ENCODE results near the gene LCT.
"Not testable (repeated sequence)": the region's sequence is repeated elsewhere in the genome, so short reads cannot be mapped to it uniquely, and the experiment has no call there.

The LCT gene

GRCh38 chr2:135831180-135831812 is 5.7 kb downstream of the LCT start:
- DNase-seq, result no peak

DNA sequence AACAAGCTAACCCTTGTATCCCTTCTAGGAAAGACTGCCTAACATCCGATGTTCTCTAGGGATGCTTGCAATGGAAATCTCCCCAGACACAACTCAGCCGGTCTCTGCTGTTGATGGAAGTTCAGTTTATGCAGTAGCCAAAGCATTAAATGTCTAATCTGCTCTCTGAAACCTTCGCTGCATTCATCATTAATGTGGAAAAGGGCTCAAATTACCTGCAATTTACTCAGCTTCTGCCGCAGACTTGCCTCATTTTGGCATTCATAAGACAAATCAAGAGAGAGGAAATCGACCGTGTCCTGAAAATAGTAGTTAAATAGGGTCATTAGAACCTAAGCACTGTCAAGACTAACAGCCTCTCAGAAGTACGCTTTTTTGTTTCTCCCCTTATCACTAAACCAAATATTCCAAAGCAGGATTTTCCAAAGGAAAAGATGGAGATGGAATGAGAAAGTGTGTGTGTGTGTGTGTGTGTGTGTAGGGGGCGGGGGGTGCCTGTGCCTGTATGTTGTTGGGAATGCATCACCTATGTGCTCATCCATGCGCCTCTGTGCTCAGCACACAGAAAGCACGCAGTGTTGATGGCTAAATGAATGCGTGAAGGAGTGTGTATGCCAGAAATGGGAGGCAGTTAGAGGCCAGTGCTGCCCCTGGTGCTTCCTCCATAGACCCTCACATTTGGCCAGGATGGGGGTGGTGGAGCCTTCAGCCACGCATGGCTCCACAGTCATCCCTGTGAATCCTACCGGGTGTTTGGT is 7.4 kb downstream of the LCT start:
- DNase-seq, result no peak

DNA sequence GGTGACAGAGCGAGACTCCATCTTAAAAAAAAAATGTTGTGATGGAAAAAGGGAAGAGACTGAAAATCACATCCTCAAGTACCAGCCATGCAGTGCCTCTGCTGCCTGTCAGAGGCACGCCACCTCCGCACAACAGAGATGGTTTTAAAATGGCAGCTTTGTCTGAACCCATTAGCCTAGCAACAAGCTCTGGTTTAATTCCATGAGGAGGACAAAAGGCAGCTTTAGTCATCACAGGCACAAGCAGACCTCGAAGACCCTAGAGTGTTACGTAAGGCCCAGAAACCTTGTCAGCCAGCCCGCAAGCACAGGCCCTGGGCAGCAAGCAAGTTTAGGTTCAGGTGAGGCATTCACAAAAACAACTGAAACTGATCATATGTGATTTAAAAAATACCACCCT is 10.4 kb downstream of the LCT start:
- DNase-seq, result no peak

DNA sequence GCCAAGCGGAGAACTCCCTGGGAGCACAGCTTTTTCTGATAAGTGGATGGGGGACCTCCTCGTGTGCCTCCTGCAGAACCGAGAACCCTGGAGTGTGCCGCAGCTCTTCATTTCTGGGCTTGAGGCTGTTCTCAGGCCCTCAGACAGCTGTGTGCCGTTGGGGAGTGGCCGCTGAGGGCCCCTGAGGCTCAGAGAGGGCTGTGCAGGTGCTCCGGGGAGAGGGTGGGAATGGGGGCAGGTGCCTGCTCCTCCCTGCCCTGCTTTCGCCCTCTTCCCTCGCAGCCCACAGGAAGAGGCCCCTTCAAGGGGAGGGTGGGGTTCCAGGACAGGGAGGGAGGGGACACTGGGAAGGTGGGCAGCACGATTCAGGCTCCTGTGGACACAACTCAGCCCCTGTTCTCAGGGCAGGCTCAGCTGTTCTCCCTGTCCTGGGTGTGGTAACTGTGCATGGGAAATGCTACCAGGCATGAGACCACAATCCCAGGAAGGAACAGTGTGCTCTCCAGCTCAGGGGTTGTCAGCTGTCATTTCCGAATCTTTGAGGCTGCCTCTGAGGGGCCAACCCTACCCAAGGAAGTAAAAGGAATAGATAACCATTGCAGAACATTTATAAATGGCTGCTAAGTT is 11.3 kb downstream of the LCT start:
- no peak for DNase-seq

DNA sequence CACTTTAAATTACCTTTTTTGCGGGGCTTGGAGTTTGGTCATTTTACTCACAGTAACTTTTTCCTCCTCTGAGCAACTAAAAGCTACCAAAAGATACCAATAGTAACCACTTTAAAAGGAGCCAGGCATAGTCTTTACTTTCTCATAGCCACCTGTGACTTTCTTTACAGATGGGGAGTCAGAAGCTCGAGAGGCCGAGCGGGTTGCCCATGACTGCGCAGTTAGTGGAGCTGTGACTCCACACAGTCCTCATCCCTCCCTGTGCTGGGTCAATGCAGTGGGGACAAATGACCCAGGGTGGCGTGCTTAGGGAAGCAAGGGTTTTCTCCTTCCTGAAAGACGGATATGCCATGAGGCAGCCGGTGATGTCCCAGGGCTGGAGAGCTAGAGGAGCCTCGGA is 11.9 kb downstream of the LCT start:
- no peak for DNase-seq

DNA sequence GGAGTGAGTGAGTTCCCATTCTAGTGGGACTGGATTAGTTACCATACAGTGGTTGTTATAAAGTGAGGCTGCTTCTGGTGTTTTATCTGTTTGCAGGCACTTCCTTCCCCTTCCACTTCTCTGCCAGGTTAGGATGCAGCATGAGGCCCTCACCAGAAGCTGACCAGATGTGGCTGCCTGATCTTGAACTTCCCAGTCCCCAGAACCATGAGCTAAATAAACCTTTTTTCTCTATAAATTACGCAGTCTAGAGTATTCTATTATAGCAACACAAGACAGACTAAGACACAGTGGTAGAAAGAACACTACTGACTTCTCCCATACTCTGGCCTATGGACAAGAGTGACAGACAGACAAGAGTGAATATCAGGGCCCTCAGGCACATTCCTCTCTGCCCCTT is 14.1 kb downstream of the LCT start:
- DNase-seq, result no peak

GRCh38 chr2:135821190-135821589 is 15.8 kb downstream of the LCT start:
- DNase-seq, result no peak

DNA sequence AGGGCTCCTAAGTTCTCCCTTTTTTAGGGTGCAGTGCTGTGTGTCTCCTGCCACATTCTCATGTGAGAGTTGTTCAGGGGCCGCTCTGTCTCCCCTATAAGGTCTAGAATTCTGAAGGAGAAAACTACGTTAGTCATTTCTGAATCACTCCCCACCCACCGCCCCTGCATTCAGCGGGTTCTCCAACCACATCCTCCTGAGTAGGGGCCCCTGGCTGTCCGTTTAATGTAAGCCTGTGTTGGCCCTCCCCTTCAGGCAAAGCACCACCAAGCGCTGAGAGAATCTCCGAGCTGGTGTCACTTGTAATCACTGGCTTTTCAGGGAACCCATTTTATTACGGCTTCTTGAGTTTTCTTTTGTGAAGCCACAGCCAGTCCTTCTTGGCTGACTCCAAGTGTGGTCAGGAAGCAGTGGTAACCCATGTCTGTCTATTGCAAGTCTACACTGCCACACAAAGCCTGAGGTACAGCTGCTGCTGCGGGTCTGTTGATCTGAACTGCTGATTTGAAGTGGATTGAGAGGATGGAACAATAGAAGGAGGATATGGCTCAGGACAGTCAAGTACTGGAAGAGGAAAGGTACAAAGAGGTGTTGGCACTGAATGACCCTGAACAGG is 16.9 kb downstream of the LCT start:
- peak; percentile 65 for DNase-seq

DNA sequence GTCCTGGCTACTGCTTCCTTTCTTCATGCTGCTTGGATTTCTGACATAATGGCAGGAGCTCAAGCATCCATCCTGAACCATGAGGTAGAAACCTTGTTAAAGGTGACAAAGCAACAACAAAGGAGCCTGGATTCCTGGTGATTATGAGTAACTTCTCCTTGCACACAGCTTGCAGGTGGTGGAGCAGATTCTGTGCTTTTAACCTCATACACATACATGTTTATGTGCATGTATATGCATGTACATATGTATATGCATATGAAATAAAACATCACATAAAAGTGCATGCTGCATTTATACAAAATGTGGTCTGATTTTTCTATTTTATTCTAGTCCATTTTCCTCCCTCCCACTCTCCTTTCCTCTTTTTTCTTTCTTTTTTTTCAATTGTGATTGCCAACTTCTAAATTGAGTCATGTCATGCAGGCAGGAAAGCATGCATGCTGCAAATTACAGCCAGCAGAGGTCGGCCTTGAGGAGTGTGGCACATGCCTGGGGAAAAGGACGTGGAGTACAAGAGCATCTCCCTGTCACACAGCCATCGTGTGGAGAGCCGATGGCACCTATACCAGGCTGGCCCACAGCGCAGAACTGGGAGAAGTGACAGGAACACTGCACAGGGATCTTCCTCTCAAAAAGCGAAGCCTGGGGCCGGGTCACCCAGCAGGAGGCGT is 17.9 kb downstream of the LCT start:
- peak; percentile 39 for DNase-seq

DNA sequence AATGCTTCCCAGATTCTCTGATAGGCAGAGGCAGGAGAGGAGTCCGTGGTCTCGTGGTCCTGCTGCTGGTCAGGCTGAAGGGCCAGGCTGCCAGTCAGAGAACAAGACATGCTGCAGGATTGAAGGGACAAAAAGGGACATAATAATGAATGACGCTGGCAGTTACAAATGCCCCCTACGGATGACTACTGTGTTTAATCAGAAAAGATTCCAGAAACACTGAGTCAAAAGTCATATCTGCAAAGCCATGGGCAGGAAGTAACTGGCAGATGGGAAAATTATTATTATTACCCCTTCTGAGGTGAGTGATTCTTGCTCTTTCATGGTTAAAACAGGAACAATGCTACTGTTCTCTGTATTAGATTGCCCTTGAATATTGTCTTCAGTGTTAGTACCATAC is 19.0 kb downstream of the LCT start:
- DNase-seq, result no peak

DNA sequence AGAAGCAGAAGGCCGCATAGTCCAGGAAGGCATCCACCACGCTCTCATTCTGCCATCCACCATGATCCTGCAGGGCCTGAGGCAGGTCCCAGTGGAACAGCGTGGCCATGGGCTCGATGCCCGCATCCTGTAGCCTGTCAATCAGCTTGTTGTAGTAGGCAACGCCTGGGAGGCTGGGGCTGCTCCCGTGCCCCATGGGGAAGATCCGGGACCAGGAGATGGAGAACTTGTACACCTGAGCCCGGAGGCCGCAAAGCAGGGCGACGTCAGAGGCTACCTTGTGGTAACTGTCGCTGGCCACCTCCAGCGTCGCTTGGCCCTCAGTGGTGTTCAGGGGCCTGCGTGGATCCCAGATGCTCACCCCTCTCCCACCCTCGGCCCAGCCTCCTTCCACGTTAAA is 19.5 kb downstream of the LCT start:
- DNase-seq, result no peak

DNA sequence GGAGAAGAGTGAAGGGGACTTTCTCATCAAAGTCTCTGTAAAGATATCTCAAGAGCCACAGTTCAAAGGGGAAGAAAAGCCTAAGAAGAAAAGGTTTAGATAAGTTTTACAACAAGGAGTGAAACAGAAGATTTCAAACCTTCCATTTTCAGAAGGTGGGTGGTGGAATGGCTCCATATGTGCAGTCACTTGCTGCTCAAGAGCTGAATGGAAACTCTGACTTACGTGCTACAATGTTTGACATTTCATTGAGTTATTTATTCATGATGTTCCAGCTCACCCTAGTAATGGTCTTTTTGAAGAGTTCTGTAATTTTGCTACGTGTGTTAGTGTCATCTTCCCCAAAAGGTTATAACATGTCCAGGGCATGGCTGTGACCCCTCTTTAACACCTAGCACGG is 21.7 kb downstream of the LCT start:
- DNase-seq, result no peak

DNA sequence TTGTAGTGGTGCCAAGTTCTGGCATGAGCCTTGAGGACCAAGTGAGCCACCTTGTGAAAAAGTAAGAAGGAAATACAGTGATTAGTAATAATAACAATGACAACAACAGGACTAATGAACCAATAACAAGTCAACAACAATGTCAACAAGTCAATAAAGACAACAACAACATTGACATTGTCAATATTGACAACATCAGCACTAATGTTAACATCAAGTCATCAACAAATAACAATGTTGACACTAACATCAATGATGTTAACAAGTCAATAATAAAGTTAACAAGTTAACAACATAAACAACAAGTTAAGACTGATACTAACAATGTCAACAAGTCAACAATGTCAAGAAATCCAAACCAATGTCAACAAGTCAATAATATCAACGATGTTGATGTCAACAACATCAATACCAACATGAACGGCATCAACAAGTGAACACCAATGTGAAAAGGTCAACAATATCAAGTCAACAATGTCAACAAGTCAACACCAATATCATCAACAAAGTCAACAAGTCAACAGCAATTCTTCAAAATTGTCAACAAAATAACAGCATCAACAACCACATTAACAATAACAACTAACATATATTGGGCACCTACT is 24.0 kb downstream of the LCT start:
- DNase-seq, result no peak

- not testable (repeated sequence) for DNase-seq
These were observed 29.1 kb downstream of the LCT start for GRCh38 chr2:135807874-135808273.

- DNase-seq, result no peak
These were observed 33.7 kb downstream of the LCT start for GRCh38 chr2:135803278-135803677.

- no peak for DNase-seq
These were observed 34.6 kb downstream of the LCT start for GRCh38 chr2:135802350-135802749.

- no peak for DNase-seq
These were observed 36.2 kb downstream of the LCT start for GRCh38 chr2:135800513-135801460.

GRCh38 chr2:135799738-135800137 is 37.2 kb downstream of the LCT start:
- DNase-seq, result no peak

- DNase-seq, result no peak
These were observed 38.2 kb downstream of the LCT start for GRCh38 chr2:135798762-135799161.

- DNase-seq, result no peak
These were observed 38.7 kb downstream of the LCT start for GRCh38 chr2:135798275-135798705.

GRCh38 chr2:135797497-135798274 is 39.3 kb downstream of the LCT start:
- DNase-seq, result peak; percentile 54

Measured in GDM1 (cell line).